ENCODE measurements around the gene NVL.
A peak's percentile ranks its signal among the peaks of the same experiment; 100 is the strongest.

Gene NVL

DNA sequence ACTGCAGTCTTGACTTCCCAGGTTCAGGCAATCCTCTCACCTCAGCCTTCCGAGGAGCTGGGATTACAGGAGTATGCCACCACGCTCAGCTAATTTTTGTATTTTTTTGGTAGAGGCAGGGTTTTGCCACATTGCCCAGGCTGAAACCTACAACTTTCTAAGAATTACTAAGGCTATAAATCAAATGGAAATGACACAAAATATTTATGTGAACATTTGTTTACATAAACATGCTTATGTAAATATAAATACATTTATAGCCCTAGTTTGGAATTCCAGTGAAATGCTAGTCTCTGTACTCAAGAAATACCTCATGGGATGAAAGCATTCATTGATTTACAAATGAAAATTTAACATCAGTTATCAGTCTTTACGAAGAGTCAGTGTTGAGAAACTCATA lies 47.8 kb downstream of the NVL start:
- no peak for DNase-seq (ENCODE audit: low read depth)

DNA sequence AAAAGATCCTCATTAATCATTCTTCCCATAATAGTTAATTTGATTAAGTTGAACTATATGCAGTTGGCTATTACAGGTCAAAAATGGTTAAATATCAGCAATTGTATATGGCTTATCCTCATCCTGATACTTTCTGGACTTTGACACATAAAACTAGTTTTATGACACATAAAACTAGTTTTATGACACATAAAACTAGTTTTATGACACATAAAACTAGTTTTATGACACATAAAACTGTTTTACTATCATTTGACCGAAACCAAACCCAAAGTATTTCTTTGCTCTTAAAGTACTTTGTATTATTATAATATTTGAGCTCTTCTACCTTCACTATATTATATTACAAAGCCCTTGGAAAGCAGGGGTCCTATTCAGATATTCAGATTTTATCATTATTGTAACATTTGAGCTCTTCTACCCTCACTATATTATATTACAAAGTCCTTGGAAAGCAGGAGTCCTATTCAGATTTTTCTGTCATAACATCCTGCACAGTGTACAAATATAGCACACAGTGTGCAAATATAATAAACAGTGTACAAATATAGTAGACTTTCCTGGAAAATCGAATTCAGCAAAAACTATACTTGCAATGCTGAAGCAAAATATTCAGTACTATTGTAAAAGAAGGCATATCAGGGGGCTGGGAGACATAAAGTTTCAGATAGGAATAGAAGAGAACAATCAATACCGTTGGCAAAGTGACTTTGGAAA lies 53.0 kb downstream of the NVL start:
- no peak for DNase-seq (ENCODE audit: low read depth)

- no peak for DNase-seq (ENCODE audit: low read depth)
These were observed 54.9 kb downstream of the NVL start for GRCh38 chr1:224274970-224275626.

DNA sequence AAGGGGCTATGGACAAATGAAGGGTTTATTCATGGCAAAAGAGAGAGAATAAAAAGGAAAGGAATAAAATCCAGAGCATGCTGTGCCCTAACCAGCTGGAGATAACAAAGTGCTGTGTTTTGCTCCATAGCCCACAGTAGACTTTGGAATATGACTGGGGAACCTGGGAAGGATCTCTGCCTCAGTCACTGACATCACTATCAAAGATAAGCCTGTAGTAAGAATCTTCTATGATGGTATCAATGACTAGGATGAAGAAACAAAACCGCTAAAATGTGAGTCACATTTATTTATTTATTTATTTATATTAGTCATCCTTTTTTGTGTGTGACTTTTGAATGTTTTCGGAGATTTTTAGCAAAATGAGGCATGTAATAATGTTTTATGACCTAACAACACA lies 56.3 kb downstream of the NVL start:
- DNase-seq (ENCODE audit: low read depth): peak; percentile 81

DNA sequence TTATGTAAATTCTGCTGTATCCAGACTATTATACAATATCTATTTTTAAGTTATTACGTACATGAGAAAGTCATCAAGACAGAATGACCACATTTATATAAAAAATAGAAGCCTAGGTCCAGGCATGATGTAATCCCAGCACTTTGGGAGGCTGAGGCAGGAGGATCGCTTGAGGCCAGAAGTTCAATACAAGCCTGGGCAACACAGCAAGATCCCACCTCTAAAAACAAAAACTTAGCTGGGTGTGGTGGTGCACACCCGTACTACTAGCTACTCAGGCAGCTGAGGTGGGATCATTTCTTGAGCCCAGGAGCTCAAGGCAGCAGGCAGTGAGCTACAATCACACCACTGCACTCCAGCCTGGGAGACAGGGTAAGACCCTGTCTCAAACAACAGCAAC lies 58.9 kb downstream of the NVL start:
- DNase-seq (ENCODE audit: low read depth): no peak

GRCh38 chr1:224267925-224268324 lies 62.0 kb downstream of the NVL start:
- no peak for DNase-seq (ENCODE audit: low read depth)

- DNase-seq (ENCODE audit: low read depth): peak; percentile 20
These were observed 62.8 kb downstream of the NVL start for GRCh38 chr1:224266915-224267856.

DNA sequence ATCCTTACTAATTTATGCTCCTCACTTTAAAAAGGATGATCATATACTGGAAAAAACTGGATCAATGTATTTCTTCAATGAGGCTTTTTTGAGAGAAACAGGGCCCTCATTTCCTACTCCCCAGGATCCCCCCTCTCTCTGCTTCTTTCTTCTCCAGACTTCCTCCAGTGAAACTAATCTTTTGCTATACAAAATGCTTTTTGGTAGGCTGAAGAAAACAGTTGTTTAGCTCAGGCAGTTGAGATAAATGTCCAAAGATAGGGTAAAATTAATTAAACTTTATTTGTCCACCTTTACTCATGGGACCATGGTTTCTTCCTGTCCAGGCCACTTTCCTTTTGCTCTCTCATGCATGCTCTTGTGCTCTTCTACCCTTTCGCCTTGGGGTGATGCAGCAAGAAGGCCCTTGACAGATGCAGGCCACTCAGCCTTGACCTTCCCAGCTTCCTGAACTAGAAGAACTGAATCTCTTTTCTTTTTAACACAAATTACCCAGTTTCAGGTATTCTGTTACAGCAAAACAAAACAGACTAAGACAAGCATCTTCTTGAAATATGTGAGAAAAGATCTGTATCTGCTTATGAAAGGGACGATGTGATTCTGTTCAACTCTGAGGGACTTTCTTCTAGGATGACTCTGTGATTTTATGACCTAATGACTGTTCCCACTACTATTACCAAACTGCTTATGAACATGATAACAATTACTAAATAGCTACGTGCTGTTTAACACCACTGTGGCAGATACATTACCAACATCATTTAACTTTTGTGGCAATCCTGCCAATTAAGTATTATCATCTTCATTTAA lies 63.7 kb downstream of the NVL start:
- peak; percentile 39 for DNase-seq (ENCODE audit: low read depth)

DNA sequence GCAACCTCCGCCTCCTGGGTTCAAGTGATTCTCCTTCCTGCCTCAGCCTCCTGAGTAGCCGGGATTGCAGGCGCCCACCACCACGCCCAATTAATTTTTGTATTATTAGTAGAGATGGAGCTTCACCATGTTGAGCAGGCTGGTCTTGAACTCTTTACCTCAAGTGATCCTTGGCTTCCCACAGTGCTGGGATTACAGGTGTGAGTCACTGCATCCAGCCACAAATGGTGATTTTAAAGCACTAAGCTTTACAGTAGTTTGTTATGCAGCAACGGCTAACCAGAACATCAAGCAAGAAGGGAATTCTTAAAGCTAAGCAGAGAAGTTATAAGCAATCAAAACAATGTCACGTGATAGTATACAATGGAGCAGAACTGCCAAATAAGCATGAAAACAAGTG lies 65.7 kb downstream of the NVL start:
- peak; percentile 65 for DNase-seq (ENCODE audit: low read depth)

DNA sequence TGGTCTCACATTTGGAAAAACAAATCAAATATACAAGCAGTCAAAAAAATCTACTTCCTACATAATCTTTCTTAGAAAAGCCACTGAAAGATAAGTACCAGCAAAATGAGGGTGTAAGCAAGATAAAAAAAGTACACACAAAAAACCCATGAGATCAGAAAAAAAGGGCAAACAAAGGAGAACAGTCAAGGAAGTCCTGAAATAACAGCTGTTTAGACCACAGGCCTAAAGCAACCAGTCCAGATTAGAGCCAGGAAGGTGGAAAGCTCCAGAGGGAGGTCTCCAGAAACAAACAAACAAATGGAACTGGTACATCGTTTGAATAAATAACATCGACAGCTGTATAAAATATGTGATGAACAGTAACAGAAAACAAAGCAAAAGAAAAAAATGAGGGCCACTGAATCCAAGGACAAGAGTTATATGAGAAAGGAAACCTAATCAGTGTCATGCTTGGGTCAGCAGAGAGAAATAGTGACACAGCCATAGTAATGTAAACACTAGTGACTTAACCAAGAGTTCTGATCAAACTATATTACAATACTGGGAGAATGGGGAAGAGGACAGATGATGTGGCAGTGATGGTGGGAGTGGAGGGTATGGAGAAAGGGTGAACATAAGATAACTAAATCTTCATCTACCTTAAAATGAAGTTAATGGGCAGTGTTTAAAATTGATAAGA lies 67.5 kb downstream of the NVL start:
- DNase-seq (ENCODE audit: low read depth): peak; percentile 14

DNA sequence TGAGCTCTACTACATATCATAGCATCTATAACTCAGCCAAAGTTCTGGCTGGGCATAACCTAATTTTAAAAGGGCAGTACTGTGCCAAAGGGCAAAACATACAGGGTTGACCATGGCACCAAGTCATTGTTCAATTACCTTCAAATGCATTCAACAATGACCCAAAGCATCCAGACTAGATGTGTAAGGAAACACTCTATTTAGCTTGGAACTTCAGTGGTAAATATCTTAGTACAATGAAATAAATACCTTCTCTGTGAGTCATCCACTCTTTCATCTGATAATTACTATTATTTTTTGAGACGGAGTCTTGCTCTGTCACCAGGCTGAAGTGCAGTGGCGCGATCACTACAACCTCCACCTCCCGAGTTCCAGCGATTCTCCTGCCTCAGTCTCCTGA lies 70.0 kb downstream of the NVL start:
- peak; percentile 51 for DNase-seq (ENCODE audit: low read depth)

- no peak for DNase-seq (ENCODE audit: low read depth)
These were observed 71.6 kb downstream of the NVL start for GRCh38 chr1:224258351-224258750.

DNA sequence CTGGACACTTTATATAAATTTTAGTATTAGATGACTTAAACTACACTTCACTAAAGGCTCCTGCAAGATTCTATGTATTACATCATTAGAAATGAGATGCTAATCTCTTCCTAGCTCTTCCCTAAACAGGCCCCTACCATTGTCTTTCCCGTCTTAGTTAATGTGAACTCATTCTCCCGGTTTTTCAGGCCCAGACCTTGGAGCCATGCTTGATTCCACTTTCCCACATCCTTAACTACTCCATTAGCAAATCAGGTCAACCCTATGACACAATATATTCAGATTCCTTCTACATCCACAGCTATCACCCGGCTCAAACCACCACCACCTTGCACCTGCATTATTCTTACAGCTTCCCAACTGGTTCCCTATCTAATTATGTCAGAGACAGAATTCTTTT lies 73.3 kb downstream of the NVL start:
- no peak for DNase-seq (ENCODE audit: low read depth)

GRCh38 chr1:224253721-224254120 lies 76.3 kb downstream of the NVL start:
- peak; percentile 42 for DNase-seq (ENCODE audit: low read depth)

- no peak for DNase-seq (ENCODE audit: low read depth)
These were observed 77.5 kb downstream of the NVL start for GRCh38 chr1:224252479-224252878.

GRCh38 chr1:224251741-224252146 lies 78.2 kb downstream of the NVL start:
- no peak for DNase-seq (ENCODE audit: low read depth)

DNA sequence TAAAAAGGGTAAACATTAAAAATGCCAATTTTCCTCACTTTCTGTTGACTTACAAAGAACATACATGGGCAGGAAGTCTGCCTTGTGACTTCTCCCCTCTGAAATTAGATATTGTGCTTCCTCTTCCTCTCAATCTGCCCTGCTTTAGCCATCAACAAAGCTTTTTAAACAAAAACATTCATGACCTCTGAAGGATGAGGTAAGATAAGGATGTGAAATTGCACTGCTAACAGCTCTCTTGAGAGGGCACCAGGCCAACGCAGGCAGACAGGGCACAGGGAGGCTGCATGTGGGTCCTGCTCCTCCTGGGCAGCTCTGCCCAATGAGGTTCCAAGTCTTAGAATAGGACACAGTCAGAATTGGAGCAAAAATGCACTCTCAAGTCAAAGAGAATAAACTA lies 84.8 kb downstream of the NVL start:
- peak; percentile 78 for DNase-seq (ENCODE audit: low read depth)

GRCh38 chr1:224238756-224239155 lies 91.2 kb downstream of the NVL start:
- DNase-seq (ENCODE audit: low read depth): no peak

DNA sequence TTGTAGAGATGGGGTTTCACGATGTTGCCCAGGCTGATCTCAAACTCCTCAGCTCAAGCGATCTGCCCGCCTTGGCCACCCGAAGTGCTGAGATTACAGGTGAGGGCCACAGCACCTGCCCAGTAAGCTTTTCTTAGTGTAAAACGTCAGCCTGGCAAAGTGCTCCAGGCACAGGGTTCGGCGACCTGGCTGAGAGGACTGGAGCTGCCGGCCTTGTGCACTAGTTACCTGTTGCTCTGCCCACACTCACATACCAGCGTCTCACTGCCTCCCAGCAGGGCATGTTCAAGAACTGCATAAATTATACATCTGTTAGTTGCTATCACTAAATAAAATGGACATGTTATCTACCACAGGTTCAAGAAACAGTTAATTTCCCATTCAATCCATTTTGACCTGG lies 91.8 kb downstream of the NVL start:
- DNase-seq (ENCODE audit: low read depth): no peak

DNA sequence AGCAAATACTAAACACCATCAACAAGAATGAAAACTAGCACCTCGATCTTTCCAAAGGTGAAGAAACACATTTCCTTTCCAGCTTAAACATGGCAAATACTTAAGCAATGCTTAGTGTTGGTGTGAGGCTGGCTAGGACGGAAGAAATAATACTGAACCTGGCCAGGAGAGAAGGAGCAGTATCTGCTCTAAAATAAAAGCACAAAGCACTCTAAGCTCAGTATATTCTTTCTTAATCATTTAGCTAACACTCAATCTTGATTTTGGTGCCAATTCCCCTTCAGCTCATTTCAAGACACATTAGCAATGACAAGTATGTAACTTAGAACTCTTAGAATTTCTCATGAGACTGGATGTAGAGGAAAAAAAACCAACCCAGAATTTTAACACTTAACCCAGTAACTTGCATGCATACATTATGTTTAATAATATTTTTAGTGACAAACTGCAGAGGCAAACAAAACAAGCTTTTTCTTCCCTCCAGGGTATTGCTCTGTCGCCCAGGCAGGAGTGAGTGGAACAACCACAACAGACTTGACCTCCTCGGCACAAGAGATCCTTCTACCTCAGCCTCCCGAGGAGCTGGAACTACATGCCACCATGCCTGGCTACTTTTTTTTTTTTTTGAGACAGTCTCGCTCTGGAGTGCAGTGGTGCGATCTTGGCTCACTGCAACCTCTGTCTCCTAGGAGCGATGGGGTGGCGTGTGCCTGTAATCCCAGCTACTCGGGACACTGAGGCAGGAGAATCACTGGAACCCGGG lies 92.7 kb downstream of the NVL start:
- no peak for DNase-seq (ENCODE audit: low read depth)
